ENCODE results near the gene SAMD1. TPM values are rescaled to one million over a fixed set of nuclear protein-coding genes. Genes with fewer than 3 reads are reported as not detected.

Gene SAMD1
- total and polyA plus RNA-seq, 2 experiments from 2014 or later = 32.2 to 69.0 TPM

GRCh38 chr19:14127929-14128509 lies 37.5 kb upstream of the SAMD1 start:
- H3K9me2 ChIP-seq (ENCODE audit: insufficient read depth) = no peaks in the 10 kb centered on the region
- Mint-ChIP-seq H3K27me3 (ENCODE audit: insufficient read depth, low read depth, poor library complexity) (peaks cover 7% of the 10 kb centered on the region), H3K4me1 (no peaks in the 10 kb centered on the region), H3K36me3 (ENCODE audit: low read depth) (peaks cover 53% of the 10 kb centered on the region), H3K27ac (no peak overlapping the region), H3K4me3 (no peak overlapping the region), H3K9me3 (no peaks in the 10 kb centered on the region)
- no peaks in the 10 kb centered on the region for H3K79me2 ChIP-seq (replicated peaks; ENCODE audit: insufficient read depth)
- peaks cover 21% of the 10 kb centered on the region; the same call in 1 of the 2 replicates for H4K20me1 ChIP-seq (replicated peaks; ENCODE audit: insufficient read depth)
- no peak for TF ChIP-seq ZNF462 (CRISPR knock-in tag; IDR thresholded peaks at IDR 0.05)
- H2AFZ ChIP-seq = no peak overlapping the region
- no peak for DNase-seq (ENCODE audit: low spot score)
- ATAC-seq = no peak
- no peak overlapping the region for H3K27ac ChIP-seq (ENCODE audit: low read depth)
- H3K36me3 ChIP-seq (ENCODE audit: insufficient read depth) = no peaks in the 10 kb centered on the region
- no peaks in the 10 kb centered on the region for H3F3A ChIP-seq (replicated peaks; ENCODE audit: low read depth)
- no peak overlapping the region for H3K4me2 ChIP-seq
- H3K4me1 ChIP-seq (ENCODE audit: insufficient read depth) = no peaks in the 10 kb centered on the region
- H3K4me3 ChIP-seq = no peak overlapping the region
- H3K27me3 ChIP-seq (ENCODE audit: insufficient read depth) = no peaks in the 10 kb centered on the region

- Mint-ChIP-seq H3K27me3 (ENCODE audit: insufficient read depth, low read depth, poor library complexity) (peaks cover 10% of the 10 kb centered on the region), H3K36me3 (ENCODE audit: low read depth) (peaks cover 55% of the 10 kb centered on the region), H3K27ac (no peak overlapping the region), H3K4me1 (no peaks in the 10 kb centered on the region), H3K9me3 (no peaks in the 10 kb centered on the region), H3K4me3 (no peak overlapping the region)
- H3K27ac ChIP-seq (ENCODE audit: low read depth) = no peak overlapping the region
- no peak overlapping the region for H3K4me3 ChIP-seq
- H3K4me1 ChIP-seq (ENCODE audit: insufficient read depth) = no peaks in the 10 kb centered on the region
- no peak for TF ChIP-seq JUNB (IDR thresholded peaks at IDR 0.05; ENCODE audit: unreplicated experiment)
- TF ChIP-seq POLR2AphosphoS5 (IDR thresholded peaks at IDR 0.05; ENCODE audit: low read depth) = peak; percentile 8; the same call in 1 of the 2 replicates
- no peak overlapping the region for H2AFZ ChIP-seq
- H3K27me3 ChIP-seq (ENCODE audit: insufficient read depth) = no peaks in the 10 kb centered on the region
- ATAC-seq = no peak
- no peak overlapping the region for H3K4me2 ChIP-seq
- H3K79me2 ChIP-seq (replicated peaks; ENCODE audit: insufficient read depth) = no peaks in the 10 kb centered on the region
- no peaks in the 10 kb centered on the region for H3K9me2 ChIP-seq (ENCODE audit: insufficient read depth)
- no peak for DNase-seq (ENCODE audit: low spot score)
- H4K20me1 ChIP-seq (replicated peaks; ENCODE audit: insufficient read depth) = peaks cover 20% of the 10 kb centered on the region; the same call in 1 of the 2 replicates
- no peaks in the 10 kb centered on the region for H3F3A ChIP-seq (replicated peaks; ENCODE audit: low read depth)
- H3K36me3 ChIP-seq (ENCODE audit: insufficient read depth) = no peaks in the 10 kb centered on the region
These were observed 36.6 kb upstream of the SAMD1 start for GRCh38 chr19:14127176-14127575.
